Skeletal muscle tissue (tissue), 4 donors: Measurements from ENCODE around the gene GON4L. TPM values are rescaled to one million over a fixed set of nuclear protein-coding genes. Genes with fewer than 3 reads are reported as not detected.
A peak's percentile ranks its signal among the peaks of the same experiment; 100 is the strongest.
"Not testable (repeated sequence)": the region's sequence is repeated elsewhere in the genome, so short reads cannot be mapped to it uniquely, and the experiment has no call there.

Experiments
- H3K27ac ChIP-seq: one replicate; pipeline ENCODE4 v1.7.0; 2013; ENCODE audit warnings: mild to moderate bottlenecking, low read depth, low read length, inconsistent platforms
- H3K27me3 ChIP-seq, 3 donors: one replicate each; pipeline ENCODE4 v1.7.0; 2013; ENCODE audit warnings: low read length in 3 of 3; ENCODE audit not compliant: control insufficient read depth in 3 of 3, insufficient read depth in 3 of 3
- H3K36me3 ChIP-seq, 3 donors: one replicate each; pipeline ENCODE4 v1.7.0; 2013; ENCODE audit warnings: low read length in 3 of 3; ENCODE audit not compliant: control insufficient read depth in 3 of 3, insufficient read depth in 3 of 3
- H3K4me1 ChIP-seq, 3 donors: one replicate each; pipeline ENCODE4 v1.7.0; 2013; ENCODE audit warnings: low read length in 3 of 3, mild to moderate bottlenecking in 3 of 3; ENCODE audit not compliant: control insufficient read depth in 3 of 3, insufficient read depth in 3 of 3
- H3K4me3 ChIP-seq, 3 donors: one replicate each; pipeline ENCODE4 v1.7.0; 2013; ENCODE audit warnings: low read length in 3 of 3
- H3K9ac ChIP-seq, 3 donors: one replicate each; pipeline ENCODE4 v1.7.0; 2013; ENCODE audit warnings: low read length in 3 of 3, mild to moderate bottlenecking in 3 of 3, moderate library complexity in 2 of 3, low read depth in 1 of 3
- H3K9me3 ChIP-seq, 3 donors: one replicate each; pipeline ENCODE4 v1.7.0; 2013; ENCODE audit warnings: low read length in 3 of 3; ENCODE audit not compliant: control insufficient read depth in 3 of 3
- total RNA-seq: library from RNA; depleted of rRNA; stranded (reverse); fragments of >200 nt; gene quantifications from one replicate; pipeline ENCODE4 v1.2.3, GENCODE V29; 2014
- donor health status: Osteomylitis.

GON4L gene
- 32.9 TPM for total RNA-seq

DNA sequence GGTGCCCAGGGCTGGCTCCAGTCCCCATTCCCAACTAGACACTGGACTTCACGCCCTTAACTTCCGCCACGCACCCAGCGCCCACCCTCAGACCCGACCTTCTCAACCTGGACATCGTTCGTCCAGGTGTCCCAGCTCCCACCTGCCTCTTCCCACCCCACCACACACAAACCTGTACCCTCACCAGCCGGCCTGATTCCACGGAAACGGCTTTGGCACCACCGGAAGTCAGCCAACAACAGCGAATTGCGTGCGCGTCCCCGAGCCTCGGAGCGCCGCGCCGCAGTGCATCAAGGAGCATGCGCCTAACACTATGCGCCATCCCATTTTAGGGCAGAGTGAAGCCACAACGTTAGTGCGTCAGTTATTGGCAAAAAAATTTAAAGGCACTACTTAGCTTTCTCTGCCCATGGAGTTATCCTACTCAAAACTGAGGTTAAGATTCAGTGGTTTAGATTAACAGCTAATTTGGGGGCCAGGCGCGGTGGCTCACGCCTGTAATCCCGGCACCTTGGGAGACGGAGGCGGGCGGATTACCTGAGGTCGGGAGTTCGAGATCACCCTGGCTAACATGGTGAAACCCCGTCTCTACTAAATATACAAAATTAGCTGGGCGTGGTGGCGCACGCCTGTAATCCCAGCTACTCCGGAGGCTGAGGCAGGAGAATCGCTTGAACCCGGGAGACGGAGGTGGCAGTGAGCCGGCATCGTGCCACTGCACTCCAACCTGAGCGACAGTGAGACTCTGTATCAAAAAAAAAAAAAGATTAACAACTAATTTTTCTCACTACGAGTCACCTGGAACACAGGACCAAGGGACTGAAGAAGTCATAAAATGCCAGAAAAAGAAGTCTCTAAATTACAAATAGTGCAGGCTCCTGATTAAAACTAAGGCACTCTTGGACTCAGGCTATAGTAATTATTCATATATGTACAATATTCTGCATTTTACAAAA lies at the start of gene GON4L:
TSS of gene GON4L (minus strand) at position 240 of the 956 bp plus-strand sequence. CDS start 3,434 bp downstream, outside the sequence.
- no peaks in the 10 kb centered on the region for H3K9me3 ChIP-seq
- H3K9ac ChIP-seq: peak within 1 kb of the TSS; percentile 86 to 97 (median 97)
- H3K36me3 ChIP-seq: peaks cover 11 to 24% (median 16%) of the 10 kb centered on the region in 3 donors
- H3K27me3 ChIP-seq: no peaks in the 10 kb centered on the region
- peaks cover 18 to 29% (median 25%) of the 10 kb centered on the region in 3 donors for H3K4me1 ChIP-seq
- peak within 1 kb of the TSS; percentile 80 for H3K27ac ChIP-seq
- peak within 1 kb of the TSS; percentile 98 to 99 (median 98) for H3K4me3 ChIP-seq

DNA sequence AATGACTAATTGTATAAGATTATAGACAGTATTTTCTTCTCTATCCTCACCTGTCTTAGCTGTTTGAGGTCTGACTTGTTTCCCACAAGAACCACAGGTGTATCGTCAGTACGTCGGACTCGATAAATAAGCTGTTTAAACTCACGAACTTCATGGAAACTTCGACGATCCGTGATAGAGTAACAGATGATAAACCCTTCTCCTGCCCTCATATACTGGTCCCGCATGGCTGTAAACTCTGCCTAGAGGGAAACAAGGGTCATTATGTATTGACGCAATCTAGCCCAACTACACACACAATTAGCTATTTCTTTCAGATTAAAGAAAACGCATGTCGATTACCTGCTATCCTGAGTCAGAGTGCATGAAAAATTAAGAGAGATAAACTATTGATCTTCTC lies 47.2 kb upstream of the GON4L start:
- no peak overlapping the region for H3K27ac ChIP-seq
- H3K4me1 ChIP-seq: no peaks in the 10 kb centered on the region
- H3K36me3 ChIP-seq: peaks cover 46 to 57% (median 53%) of the 10 kb centered on the region in 3 donors
- H3K27me3 ChIP-seq: no peaks in the 10 kb centered on the region
- H3K4me3 ChIP-seq: no peak overlapping the region
- no peaks in the 10 kb centered on the region for H3K9me3 ChIP-seq
- H3K9ac ChIP-seq: no peak overlapping the region

DNA sequence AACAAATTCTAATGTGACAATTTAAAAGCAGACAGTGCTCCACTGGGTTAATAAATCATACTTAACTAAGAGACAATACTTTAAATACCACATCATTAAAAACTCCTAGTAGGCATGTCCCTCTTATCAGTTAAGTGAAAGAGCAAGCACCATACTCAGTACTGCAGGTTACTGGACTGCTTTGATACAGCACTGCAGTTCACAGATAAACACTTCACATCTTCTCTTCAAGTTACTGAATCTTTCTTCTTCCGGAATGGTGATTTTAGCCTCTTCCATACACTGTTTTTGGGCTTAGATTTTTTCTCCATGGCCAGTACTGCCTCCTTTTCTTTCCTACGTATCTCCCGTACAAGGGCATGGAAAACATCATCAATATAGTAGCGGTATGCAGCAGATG lies 43.1 kb upstream of the GON4L start:
- Histone ChIP-seq H3K36me3 (peaks cover 44 to 59% (median 49%) of the 10 kb centered on the region in 3 donors), H3K4me3 (no peak overlapping the region), H3K9ac (no peak overlapping the region), H3K27ac (no peak overlapping the region), H3K4me1 (no peaks in the 10 kb centered on the region), H3K27me3 (no peaks in the 10 kb centered on the region), H3K9me3 (no peaks in the 10 kb centered on the region)

DNA sequence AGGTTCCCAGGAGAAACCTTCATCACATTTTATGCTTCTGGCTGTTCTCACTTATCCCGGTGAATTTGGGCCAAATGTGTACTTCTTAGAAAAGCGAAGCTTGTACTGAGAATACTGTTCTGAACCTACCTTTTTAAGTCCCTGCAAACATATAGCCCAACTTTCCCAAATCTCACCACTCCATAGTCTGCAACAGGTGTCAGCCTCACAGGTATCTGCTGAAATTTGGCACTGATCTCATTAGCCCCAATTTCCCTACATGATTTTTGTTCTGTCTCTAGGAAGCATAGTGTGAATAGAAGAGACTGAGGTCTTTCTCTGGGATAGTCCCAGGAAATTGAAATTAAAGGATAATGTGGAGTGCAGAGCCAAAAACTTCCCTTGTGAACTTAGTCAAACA lies 42.7 kb upstream of the GON4L start:
- Histone ChIP-seq H3K36me3 (peaks cover 40 to 54% (median 44%) of the 10 kb centered on the region in 3 donors), H3K9me3 (no peaks in the 10 kb centered on the region), H3K27ac (no peak overlapping the region), H3K4me1 (no peaks in the 10 kb centered on the region), H3K9ac (no peak overlapping the region), H3K27me3 (no peaks in the 10 kb centered on the region), H3K4me3 (no peak overlapping the region)

DNA sequence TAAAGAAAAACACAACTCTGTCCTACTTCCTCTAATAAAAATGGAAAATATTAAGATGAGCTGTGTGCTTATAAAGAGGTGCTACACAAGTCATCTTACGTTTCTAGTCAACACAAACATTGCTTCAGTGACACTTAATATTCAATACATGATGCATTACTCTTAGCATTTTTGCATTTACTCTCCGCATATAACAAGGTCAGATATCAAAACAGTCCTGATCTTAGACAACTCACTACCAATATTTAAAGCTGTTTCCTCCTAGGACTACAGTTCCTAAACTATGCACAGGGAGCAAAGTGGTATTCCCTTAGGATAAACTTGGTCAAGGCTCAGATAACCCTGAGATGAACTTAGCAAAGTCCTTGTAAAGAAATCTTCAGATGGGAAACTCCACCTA lies 41.9 kb upstream of the GON4L start:
- peaks cover 32 to 46% (median 36%) of the 10 kb centered on the region in 3 donors for H3K36me3 ChIP-seq
- H3K27me3 ChIP-seq: no peaks in the 10 kb centered on the region
- H3K4me1 ChIP-seq: peaks cover 0 to under 1% (median 0%) of the 10 kb centered on the region in 3 donors
- no peaks in the 10 kb centered on the region for H3K9me3 ChIP-seq
- H3K4me3 ChIP-seq: no peak overlapping the region
- no peak overlapping the region for H3K27ac ChIP-seq
- H3K9ac ChIP-seq: no peak overlapping the region

- Histone ChIP-seq H3K27me3 (no peaks in the 10 kb centered on the region), H3K9me3 (no peaks in the 10 kb centered on the region), H3K4me3 (no peak overlapping the region), H3K27ac (no peak overlapping the region), H3K9ac (no peak overlapping the region), H3K4me1 (peaks cover 2 to 4% (median 3%) of the 10 kb centered on the region in 3 donors), H3K36me3 (peaks cover 26 to 39% (median 32%) of the 10 kb centered on the region in 3 donors)
Observed at GRCh38 chr1:155897746-155898145, 40.7 kb upstream of the GON4L start.

GRCh38 chr1:155896476-155896875 lies 39.5 kb upstream of the GON4L start:
- H3K27me3 ChIP-seq, H3K27ac ChIP-seq, H3K4me1 ChIP-seq, H3K9ac ChIP-seq, H3K4me3 ChIP-seq, H3K9me3 ChIP-seq: not testable (repeated sequence)
- peaks cover 22 to 34% (median 28%) of the 10 kb centered on the region in 3 donors for H3K36me3 ChIP-seq

- not testable (repeated sequence) for H3K9me3 ChIP-seq, H3K27ac ChIP-seq, H3K4me1 ChIP-seq, H3K9ac ChIP-seq, H3K4me3 ChIP-seq, H3K27me3 ChIP-seq
- peaks cover 17 to 28% (median 23%) of the 10 kb centered on the region in 3 donors for H3K36me3 ChIP-seq
Observed at GRCh38 chr1:155895617-155896016, 38.6 kb upstream of the GON4L start.

DNA sequence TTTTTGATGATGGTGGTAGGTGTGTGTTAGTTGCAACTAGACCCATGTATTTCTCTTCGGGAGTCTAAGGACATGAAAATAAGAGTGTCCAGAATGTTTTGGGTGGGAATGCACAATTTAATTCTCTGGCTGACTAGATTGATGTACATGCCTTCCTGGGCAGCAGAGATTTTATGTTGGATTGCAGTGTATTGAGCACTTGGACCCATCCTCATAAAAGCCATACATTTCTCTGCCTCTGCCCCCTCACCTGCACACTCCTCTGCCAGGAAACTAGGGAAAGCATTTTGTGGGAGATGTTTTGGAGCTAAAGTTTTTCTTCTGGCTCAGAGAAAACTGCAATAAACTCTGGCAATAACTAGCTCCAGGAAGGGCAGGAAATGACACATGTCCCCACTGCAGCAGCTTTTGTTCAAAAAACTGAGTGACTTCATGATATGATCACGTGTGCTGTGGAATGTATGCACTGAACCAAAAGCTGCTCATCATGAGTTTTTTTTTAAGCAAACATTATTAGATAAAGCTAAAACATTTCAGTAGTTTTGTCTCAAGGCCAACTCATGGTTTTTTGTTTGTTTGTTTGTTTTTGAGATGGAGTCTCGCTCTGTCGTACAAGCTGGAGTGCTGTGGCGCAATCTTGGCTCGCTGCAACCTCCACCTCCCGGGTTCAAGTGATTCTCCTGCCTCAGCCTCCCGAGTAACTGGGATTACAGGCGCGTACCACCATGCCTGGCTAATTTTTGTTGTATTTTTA lies 36.6 kb upstream of the GON4L start:
- H3K36me3 ChIP-seq: peaks cover 3 to 8% (median 7%) of the 10 kb centered on the region in 3 donors
- H3K27ac ChIP-seq: peak overlapping the region; percentile 45
- no peak overlapping the region for H3K4me3 ChIP-seq
- H3K9me3 ChIP-seq: no peaks in the 10 kb centered on the region
- H3K4me1 ChIP-seq: peaks cover 2 to 4% (median 3%) of the 10 kb centered on the region in 3 donors
- no peaks in the 10 kb centered on the region for H3K27me3 ChIP-seq
- peak overlapping the region in 1 of 3 donors; percentile 33 for H3K9ac ChIP-seq
